ENCODE data around the gene LRRTM3.

Gene LRRTM3

DNA sequence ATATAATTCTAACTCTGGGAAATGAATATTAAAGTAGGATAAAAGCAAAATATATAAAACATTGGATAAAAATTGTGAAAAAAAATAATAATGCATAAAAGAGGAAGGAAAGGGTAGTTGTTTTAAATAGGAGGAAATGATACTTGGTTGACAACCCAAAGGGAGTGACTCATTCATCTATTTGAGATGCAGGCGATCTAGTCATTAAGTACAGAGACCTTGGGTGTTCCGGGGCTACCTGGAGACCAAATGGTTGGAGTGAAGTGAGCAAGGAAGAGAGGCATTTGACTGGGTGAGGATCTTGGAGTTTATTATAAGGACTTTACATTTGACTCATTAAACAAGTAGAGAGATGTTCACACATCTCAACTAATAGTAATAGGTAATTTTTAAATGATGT lies 111.0 kb downstream of the LRRTM3 start:
- no peak for ATAC-seq

DNA sequence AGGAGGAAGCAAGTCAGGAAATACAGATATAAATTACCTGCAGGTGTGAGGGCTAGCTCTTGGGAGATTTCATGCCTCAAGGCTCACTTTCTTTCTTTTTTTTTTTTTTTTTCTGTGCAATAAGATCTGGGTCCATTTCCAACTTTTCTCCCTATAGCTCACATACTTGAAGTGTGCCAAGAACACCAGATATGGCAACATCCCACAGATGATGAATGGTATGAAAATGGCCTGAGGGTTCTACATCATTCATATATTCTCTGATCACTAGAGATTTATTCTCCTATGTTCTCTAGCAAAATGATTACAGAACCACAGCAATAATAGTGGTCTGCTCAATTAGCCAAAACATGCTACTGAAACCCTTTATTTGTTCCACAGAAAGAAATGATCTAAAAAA lies 117.2 kb downstream of the LRRTM3 start:
- no peak for ATAC-seq

DNA sequence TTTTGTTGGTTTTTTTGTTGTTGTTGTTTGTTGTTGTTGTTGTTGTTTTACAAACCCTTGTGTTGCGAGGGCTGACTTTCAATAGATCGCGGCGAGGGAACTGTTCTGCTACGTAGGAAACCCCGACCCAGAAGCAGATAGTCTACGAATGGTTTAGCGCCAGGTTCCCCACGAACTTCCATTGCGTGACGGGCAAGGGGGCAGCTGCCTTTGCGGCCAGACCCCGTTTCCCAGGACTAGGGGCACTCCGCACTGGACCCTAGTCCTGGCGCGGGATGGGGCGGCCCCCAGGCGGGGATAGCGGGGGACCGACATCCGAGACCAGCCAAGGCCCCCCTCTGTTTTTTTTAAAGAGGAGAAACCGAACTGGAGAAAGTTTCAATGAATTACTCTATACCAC lies 119.6 kb downstream of the LRRTM3 start:
- no peak for ATAC-seq

DNA sequence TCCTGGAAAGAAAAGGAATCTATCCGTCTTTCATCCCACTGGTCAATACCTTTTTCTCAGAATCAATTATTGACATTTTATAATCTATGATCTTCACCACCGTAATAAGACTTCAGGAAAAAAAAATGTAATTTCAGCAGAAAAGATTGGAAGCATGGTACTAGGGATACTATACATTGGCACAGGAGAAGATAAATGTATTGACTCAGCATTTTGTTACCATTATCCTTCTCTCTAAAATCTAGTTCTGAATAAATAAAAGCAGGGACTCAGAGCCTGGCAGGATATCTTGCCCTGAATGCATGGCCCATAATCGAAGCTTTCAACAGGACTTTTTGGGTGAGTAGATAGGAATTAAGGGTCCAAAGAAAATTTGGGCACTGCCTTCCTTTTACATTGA lies 120.7 kb downstream of the LRRTM3 start:
- no peak for ATAC-seq

DNA sequence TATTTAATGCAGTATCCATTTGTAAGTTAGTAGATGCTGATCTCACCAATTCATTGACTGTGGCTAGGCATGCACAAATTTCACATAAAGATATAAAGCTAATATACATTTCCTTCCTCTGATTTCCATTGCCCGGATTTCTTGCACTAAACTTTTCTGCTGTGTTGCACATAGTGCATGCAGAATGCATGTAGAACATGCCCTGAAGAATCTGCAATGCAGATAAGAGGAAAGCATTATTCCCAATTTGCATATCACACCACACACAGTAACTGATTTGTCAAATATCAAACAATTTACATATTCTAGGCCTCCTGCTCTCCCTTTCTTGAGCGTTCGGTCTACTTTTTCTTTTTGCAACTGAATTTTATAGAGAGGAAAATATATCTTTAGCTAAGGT lies 124.2 kb downstream of the LRRTM3 start:
- ATAC-seq: no peak

DNA sequence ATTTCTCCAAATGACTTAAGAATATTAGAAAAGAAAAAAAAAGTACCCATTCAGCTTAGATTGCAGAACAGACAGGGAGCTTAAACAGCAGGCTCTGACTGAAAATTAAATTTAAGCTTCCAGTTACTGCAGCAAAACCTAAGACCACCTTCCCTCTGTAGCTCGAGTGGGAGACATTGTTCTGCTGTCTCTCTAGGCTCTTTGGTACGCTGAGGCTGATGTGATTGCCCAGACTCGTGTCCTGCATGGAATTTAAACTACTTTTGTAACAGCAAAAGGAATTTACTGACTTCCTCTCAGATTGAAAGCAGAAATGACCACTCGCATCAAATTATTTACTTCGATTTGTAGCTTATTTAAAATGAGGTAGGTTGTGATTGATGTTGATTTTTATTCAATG lies 124.6 kb downstream of the LRRTM3 start:
- ATAC-seq: no peak

DNA sequence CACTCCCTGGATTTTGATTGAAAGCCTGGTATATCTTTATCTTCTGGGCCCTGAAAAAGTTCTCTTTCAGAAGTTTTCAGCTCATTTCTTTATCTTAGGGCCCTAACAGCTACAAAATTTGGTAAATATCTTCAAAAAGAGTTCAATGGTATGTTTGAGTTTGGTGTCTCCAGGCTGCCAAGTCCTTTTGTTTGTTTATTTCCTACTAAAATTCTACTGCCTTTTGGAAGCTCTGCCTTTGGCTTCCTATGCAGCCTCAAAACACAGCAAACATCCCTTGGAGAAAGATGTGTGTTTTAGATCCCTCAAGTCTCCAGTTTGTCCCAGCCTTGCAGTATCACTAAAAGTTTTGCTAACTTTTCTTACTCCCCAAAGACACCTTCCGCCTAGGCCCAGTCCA lies 146.8 kb downstream of the LRRTM3 start:
- ATAC-seq: no peak

DNA sequence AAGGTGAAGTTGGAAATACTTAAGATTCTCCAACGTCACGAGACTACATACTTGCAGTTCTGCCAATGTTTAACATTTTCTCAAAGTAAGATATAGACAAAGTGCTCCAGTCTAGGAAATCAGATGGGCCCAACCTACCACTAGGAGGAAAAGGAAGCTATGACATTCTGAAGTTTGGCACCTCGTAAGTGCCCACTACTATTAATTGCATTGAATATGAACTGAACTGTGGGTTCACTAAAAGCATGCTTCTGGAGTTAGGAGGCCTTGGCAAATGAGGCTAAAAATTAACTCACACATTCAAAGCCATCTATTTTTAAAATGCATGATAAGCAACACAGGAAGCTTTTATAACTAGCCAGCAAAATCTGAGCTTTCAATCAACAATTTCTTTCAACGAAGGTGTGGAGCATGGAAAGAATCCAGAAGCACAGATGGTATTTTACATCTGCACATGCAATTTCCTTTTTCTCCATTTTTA lies 149.7 kb downstream of the LRRTM3 start:
- no peak for ATAC-seq

DNA sequence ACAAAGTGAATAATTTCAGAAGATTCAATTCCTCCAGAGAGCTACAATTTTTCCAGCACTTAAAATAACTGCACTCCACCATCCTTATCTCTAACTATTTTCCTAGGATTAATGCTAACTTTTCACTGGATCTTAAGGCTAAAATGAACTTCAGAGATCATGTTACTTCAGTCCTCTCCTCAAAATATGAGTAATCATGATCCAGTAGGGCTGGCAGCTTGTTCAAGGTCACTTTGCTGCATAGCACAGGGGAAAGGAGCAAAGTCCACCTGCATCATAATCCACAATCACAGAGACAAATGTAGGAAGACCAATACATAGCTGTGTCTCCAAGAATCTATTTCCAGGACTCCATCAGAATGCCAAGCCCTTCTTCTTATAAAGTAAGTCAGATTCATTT lies 150.3 kb downstream of the LRRTM3 start:
- no peak for ATAC-seq

DNA sequence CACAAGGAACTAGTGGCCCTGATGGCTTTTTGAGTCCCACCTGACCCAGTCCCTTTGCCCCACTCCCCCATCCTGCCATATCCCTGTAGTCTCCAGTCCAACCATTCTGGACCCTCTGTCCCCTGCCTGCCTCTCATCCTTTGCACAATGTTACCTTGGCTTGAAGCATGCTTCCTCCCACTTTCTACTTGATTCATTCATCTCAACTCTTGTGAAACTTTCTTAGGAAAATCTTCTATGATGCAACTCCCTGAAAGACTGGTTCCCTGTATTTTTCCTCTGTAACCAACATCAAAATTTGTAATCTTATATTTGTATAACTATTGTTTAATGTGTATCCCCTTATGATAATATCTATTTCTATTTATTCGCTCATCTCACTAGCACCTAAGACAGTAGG lies 151.5 kb downstream of the LRRTM3 start:
- no peak for ATAC-seq

DNA sequence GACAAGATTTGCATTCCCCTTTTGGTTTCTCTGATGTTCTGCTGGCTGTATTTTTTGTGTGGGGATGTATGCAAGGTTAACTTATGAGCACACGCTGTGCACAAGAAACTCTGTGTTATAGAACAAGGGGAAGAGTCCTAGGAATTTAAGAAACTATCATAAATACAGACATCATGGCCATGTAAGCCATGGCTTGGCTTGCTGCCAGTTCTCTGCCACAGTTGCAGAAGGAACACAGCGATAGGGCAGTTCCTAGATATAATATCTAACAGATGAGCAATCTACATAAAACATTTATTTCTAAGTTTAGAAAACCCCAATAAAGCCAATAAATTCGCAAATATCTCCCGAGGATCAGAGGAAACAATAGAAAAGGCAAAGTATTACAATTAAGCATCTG lies 153.3 kb downstream of the LRRTM3 start:
- ATAC-seq: no peak

DNA sequence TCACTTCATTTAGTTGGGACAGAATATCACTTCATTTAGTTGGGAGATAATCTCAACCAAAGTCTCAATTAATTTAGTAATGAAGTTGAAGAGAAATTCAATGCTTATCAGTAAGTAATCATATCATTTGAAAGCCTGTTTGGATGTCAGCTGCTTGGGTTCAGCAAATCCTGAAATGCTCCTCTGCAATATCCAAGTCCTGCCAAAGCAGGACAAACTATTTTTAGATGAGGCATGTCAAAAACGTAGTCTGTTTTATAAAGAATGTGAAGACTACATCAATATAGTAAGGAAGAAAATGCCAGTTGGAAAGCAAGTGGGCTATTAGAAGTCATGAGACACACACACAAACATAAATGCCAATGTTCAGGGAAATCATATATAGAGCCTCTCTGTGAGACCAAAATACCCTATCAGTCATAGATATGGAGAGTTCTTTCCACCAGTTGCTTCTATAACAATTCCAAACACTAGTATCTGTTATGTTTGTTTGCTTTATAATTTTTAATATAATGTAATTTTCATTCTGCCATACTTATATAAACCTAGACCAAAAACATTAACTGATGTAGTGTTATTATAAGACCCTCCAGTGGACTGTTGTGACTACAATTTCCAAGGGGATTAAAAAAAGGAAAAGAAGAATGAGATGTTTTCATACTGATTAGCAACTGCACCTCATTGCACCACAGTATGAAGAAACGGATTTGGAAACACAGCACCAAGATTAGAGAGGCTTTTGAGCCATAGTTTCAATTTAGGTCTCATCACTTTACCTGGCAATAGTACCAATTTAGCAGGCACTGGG lies 160.7 kb downstream of the LRRTM3 start:
- ATAC-seq: no peak

DNA sequence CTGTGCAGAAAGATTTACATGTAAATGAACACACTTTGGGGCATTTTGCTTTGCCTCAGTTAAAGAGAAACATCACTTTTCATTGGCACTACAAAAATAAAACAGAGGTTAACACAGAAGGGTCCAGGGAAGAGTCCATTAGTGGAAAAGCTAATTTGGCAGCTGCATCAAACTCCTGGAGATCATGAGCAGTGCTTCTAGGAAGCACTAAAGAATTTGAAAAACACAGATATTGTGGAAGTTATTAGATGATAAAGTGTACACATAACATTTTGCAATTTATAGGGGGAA lies 161.2 kb downstream of the LRRTM3 start:
- ATAC-seq: no peak

DNA sequence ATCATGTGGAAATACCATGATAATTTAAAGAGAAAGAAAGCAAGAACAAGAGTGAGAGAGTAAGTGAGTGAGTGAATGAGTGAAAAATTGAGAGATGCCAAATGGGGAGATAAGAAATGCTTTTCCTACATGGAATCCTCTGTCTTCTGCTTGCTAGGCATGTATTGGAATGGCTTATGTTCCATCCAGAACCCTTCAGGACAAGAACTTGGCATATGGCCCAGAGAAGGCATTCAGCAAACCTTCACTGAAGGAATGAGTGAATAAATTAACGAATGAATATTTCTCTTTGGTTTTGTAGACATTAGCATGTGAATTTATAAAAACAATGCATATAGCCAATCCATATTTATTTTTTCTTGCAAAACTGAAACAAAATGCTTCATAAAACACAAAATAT lies 162.2 kb downstream of the LRRTM3 start:
- ATAC-seq: no peak

DNA sequence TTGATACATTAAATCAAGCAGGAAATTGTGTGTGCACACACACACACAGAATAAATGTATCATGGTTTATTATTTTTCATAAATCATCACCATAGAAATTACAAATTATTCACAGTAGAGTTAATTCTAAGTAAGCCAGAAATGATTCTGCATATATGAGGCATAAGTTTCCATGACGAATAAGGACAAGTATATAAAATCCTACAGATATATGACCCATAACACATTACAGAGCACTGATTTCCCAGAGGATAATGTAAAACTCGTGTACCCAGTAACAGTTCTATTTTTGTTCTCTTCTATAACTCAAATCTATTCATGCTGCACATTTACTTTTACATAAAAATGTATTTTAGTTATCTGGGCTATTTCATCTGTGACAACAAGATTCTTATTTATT lies 169.7 kb downstream of the LRRTM3 start:
- ATAC-seq: no peak

DNA sequence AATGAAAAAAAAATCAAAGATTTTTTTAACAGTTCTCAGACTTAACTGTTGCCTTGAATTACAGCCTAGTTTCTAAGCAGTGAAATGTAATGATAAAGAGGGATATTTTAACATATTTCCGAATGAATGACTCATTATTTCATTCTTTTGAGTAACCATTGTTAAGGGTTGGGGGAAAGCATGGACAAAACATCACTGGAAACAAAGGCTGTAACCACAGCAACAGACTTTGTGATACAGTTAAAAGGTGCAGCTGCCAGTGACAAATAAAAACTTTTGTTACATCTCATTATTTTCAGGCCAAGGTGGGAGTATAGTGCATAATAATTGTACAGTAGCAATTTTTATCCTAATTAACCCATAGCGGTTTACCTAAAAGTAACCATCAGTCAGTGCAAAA lies 172.6 kb downstream of the LRRTM3 start:
- ATAC-seq: no peak

DNA sequence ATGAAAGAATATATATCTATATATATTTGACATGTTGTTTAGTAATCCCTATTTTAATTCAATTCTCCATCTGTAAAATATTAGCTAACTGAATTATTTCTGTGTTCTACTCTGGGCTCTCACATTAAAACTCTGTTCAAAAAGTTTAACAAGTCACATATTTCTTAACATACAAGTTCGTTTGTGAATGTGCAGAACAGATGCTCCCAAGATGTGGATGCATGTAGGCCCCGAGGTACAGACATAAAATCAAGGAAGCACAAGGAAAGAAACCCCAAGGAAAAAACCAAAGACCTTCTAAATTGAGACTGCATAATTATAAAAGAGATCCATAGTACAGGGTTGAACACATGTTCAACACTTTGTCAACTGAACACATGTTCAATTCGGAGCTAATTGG lies 175.1 kb downstream of the LRRTM3 start:
- ATAC-seq: no peak

DNA sequence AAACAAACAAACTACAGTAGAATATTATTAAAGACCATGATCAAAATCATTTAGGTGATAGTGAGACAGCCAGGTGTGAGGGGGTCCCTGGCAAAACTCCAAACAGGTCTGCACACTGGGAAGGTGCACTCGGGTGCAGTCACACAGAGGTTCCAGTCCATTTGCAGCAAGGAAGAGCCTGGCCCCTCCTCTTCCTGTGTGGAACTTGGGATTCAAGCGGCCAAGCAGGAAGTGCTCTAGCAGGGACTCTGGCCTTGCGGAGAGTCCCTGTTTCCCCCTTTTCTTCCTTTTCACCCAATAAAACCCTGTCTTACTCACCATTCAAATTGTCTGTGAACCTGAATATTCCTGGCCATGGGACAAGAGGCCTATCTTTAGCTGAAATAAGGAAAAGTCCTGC lies 181.8 kb downstream of the LRRTM3 start:
- ATAC-seq: no peak

DNA sequence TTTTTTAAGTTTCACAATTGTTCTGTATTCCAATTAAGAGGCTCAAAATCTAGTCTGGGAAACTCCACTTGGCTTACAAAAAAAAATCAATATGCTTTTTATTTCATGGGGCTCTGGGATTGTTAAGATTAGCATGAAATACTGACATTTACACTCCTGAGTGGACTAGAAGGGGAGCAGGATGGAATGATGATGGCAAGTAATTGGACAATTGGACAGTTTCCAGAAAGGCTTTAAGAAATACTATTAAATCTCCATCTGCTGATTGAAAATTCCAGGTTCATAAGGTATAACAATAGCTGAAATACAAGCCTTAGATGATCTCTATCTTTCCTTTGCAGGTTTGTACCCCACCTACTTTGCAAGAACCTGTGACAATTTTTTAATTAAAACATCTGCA lies 184.4 kb downstream of the LRRTM3 start:
- ATAC-seq: no peak

DNA sequence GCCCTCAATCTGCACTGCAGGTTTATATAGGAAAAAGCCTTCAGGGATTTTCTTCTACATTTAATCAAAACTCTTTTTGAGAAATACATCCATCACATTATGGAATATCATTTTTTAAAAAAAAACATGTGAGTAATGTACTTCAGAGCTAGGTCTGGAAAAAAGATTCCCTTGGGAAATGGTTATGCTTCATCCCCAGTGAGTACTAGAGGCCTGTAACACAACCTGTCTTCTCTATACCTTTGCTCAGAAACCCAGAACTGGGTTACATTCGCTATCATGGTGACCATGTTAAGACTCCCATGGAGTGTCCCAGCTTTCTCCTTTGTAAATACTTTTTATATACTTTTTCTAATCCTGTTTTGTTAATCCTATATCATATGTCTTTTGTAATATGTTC lies 186.9 kb downstream of the LRRTM3 start:
- ATAC-seq: no peak

DNA sequence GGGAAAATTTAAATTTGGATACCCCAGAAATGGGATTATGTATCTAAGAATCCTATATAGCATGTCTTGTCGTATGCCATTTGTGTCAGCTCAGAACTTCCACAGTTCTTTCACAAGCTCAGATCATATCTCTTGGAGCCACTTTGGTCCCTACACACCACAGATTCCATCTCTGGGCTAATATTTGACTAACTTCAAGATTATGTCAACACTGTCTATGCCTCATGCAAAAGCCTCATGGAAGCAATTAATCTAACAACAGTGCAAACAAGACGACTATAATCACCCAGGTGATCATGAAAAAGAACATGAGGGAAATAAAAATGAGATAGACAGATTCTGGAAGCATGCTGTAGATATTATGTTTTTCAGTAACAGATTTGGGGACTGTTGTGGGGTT lies 189.1 kb downstream of the LRRTM3 start:
- no peak for ATAC-seq

DNA sequence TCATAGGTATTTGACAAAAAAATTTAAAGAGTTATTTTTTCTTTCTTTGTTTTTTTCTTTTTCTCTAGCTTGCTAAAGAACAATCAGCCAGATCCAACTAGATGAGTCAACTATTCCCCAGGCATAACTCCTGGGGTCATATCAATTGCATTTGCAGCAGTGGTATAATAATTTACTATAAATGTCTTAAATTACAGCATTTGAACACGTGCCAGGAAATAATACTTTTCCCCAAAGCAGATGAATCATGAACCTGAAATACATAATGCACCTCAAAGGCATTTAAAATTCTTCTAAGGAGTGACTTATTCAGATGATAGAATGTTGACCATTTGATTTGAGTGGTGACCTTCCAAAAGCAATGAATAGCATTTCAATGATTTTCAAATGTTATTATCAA lies 190.1 kb downstream of the LRRTM3 start:
- no peak for ATAC-seq

DNA sequence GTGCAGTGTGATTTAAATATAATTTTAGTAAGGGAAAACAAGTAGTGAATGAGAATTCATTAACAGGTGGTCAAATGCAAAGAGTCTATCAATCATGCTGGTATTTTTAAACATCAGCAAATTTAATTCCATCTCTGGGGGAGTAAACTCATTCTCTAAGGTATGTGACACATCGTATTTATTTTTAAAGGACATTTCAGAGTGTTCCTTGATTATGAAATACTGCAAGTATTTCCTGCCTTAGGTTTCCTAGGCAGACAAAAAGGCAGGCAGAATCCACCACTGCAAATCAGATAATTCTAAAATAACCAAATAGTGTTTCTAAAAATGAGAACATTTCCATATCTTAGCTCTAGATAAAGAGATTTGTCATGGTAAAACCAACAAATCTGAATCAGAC lies 193.8 kb downstream of the LRRTM3 start:
- no peak for ATAC-seq

DNA sequence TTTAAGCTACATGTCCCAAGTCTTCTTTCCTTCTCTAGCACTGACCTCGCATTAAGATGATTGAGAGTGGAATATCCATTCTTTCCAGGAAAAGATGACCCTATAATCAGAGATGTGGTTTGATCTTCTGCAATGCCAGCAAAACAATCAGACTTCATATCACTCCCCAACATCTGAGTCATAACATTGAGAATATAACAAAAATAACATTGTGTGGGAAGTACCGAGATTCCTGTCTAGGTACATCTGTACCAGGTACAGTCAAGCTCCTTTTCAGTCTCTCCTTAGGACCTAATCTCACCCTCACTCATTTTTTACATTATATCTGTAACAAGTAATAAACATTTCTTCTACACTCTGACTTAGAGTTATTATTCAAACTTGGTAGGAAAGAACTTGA lies 201.6 kb downstream of the LRRTM3 start:
- no peak for ATAC-seq

DNA sequence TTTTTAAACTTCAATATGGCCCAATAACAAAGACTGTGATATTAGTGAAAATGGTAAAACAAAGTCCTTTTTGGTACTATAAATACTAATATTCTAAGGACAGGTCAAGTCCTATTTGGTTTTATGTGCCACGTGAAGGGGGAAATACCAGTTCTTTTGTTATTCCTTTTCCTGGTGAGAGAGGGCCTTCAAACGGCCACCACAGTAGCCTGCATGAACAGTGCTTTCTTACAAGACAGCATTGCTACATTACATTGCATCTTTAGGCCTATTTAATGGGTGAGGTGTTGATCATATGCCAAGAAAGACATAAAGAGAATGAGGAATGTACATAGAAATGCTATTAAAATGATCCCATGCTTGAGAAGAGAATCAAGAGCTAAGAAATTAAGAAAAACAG lies 214.8 kb downstream of the LRRTM3 start:
- ATAC-seq: no peak

DNA sequence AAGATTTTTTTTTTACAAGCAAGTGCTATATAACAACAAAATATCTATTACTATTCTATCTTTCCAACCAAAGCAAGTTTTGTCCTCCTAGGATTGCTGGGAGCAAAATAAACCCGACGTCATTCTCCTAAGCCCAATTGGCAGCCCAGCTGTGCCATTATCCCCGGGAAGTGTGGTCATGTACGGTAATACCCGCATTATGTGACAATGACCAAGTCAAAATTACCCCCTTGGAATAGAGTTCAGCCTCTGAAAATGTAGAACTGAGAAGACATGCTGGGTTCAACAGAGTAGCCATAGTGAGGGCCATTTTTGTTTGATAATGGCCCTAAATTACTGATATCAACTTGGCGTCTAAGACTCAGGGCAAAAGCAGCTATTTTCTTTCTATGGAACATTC lies 215.5 kb downstream of the LRRTM3 start:
- no peak for ATAC-seq

All from activated CD4-positive, CD25-positive, alpha-beta regulatory T cell treated with anti-CD3 and anti-CD28 coated beads, Interleukin-2, amount 50 U/mL, for 24 hours (primary cell).